ENCODE data around the gene ARHGAP33.

DNA sequence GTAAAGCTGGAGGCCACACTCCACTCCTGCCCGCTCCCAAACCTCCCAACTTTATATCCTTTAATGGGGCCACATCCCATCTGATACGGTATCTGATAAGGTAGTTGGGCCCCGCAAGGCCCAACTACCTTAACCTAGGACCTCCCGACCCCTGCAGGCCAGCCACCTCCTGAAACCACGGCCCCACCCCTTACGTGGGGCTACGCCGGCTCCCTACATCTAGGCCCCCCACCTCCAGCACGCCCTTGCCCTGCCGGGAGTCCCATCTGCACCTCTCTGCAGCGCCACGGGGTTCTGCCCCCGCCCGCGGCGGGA is 35.3 kb upstream of the ARHGAP33 start:
- TF ChIP-seq POLR2A (IDR thresholded peaks at IDR 0.05) = no peak
- TF ChIP-seq, protein P1, sequence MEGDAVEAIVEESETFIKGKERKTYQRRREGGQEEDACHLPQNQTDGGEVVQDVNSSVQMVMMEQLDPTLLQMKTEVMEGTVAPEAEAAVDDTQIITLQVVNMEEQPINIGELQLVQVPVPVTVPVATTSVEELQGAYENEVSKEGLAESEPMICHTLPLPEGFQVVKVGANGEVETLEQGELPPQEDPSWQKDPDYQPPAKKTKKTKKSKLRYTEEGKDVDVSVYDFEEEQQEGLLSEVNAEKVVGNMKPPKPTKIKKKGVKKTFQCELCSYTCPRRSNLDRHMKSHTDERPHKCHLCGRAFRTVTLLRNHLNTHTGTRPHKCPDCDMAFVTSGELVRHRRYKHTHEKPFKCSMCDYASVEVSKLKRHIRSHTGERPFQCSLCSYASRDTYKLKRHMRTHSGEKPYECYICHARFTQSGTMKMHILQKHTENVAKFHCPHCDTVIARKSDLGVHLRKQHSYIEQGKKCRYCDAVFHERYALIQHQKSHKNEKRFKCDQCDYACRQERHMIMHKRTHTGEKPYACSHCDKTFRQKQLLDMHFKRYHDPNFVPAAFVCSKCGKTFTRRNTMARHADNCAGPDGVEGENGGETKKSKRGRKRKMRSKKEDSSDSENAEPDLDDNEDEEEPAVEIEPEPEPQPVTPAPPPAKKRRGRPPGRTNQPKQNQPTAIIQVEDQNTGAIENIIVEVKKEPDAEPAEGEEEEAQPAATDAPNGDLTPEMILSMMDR (IDR thresholded peaks at IDR 0.05) = no peak

All from esophagus squamous epithelium (tissue), 4 donors.